HepG2 (cell line): Measurements from ENCODE around the gene AAGAB. TPM values are rescaled to one million over a fixed set of nuclear protein-coding genes. Genes with fewer than 3 reads are reported as not detected.

Experiments used
- CBX2 ChIP-seq, 2 experiments: fragments of 200-600 bp in 1 of 2; sonication (generic); formaldehyde crosslinking in 1 of 2; IDR thresholded peaks; 2 replicates each; pipeline versions ENCODE4 v1.7.0 to v1.8.1; 2018 to 2022; ENCODE audit warnings: low read depth in 2 of 2, low read length in 1 of 2, mild to moderate bottlenecking in 1 of 2, missing genetic modification reagents in 1 of 2
- CBX5 ChIP-seq: sonication (generic); formaldehyde crosslinking; IDR thresholded peaks from 2 replicates; pipeline ENCODE4 v1.4.0; 2020; ENCODE audit warnings: missing genetic modification reagents, borderline replicate concordance
- DNMT1 ChIP-seq: sonication (generic); formaldehyde crosslinking; IDR thresholded peaks from 2 replicates; pipeline ENCODE4 v1.5.1; 2020; ENCODE audit warnings: mild to moderate bottlenecking, missing genetic modification reagents
- ESRRA ChIP-seq: sonication (generic); formaldehyde crosslinking; IDR thresholded peaks from 2 replicates; pipeline ENCODE4 v1.5.1; 2020; ENCODE audit warnings: mild to moderate bottlenecking, low read depth, missing genetic modification reagents
- HDAC6 ChIP-seq: fragments of 200-600 bp; sonication (generic); IDR thresholded peaks from 2 replicates; pipeline ENCODE4 v1.7.0; 2017; ENCODE audit warnings: mild to moderate bottlenecking, antibody characterized with exemption, low read length, low read depth
- HMG20B ChIP-seq: conservative IDR thresholded peaks from 2 replicates; pipeline ENCODE4 v1.6.1; 2016; ENCODE audit warnings: missing genetic modification reagents, missing compliant biosample characterization
- KDM5B ChIP-seq: sonication (generic); formaldehyde crosslinking; IDR thresholded peaks from 2 replicates; pipeline ENCODE4 v1.4.0; 2020; ENCODE audit warnings: missing genetic modification reagents, mild to moderate bottlenecking, borderline replicate concordance
- KLF11 ChIP-seq: IDR thresholded peaks from 2 replicates; pipeline ENCODE4 v1.6.1; 2016; ENCODE audit warnings: missing compliant biosample characterization
- KLF6 ChIP-seq: IDR thresholded peaks from 2 replicates; pipeline ENCODE4 v1.8.0; 2016; ENCODE audit warnings: missing biosample characterization, missing genetic modification reagents
- NR2C2 ChIP-seq: sonication (generic); formaldehyde crosslinking; IDR thresholded peaks from 2 replicates; pipeline ENCODE4 v1.4.0; 2020; ENCODE audit warnings: missing genetic modification reagents, mild to moderate bottlenecking, moderate library complexity, borderline replicate concordance
- PPARG ChIP-seq: conservative IDR thresholded peaks from 2 replicates; pipeline ENCODE4 v1.6.1; 2016; ENCODE audit warnings: missing biosample characterization, missing genetic modification reagents
- SOX13 ChIP-seq, 3 experiments: fragments of 450-650 bp in 1 of 3; sonication (generic) in 1 of 3; formaldehyde crosslinking in 1 of 3; IDR thresholded peaks in 2 of 3; conservative IDR thresholded peaks in 1 of 3; 2 replicates each; pipeline versions ENCODE4 v1.5.0 to v1.6.1; 2016 to 2020; ENCODE audit warnings: antibody characterized with exemption in 1 of 3, mild to moderate bottlenecking in 1 of 3, missing compliant biosample characterization in 1 of 3, missing genetic modification reagents in 1 of 3, moderate library complexity in 1 of 3
- TAF1 ChIP-seq: sonication (generic); formaldehyde crosslinking; IDR thresholded peaks from 2 replicates; pipeline ENCODE4 v1.4.0; 2020; ENCODE audit warnings: missing genetic modification reagents
- TBP ChIP-seq: sonication (generic); formaldehyde crosslinking; IDR thresholded peaks from 2 replicates; pipeline ENCODE4 v1.5.0; 2020; ENCODE audit warnings: missing genetic modification reagents
- ZNF256 ChIP-seq: sonication (generic); formaldehyde crosslinking; conservative IDR thresholded peaks from 2 replicates; pipeline ENCODE4 v1.4.0; 2020; ENCODE audit warnings: missing genetic modification reagents
- ZNF280D ChIP-seq: sonication (generic); formaldehyde crosslinking; IDR thresholded peaks from 2 replicates; pipeline ENCODE4 v1.5.1; 2020; ENCODE audit warnings: mild to moderate bottlenecking, missing genetic modification reagents
- ZNF747 ChIP-seq: sonication (generic); formaldehyde crosslinking; IDR thresholded peaks from 2 replicates; pipeline ENCODE4 v1.8.1; 2023; ENCODE audit warnings: missing genetic modification reagents, mild to moderate bottlenecking, borderline replicate concordance
- ZNF749 ChIP-seq: sonication (generic); formaldehyde crosslinking; IDR thresholded peaks from 2 replicates; pipeline ENCODE4 v1.8.0; 2022; ENCODE audit warnings: mild to moderate bottlenecking, missing genetic modification reagents, moderate library complexity, borderline replicate concordance
- polyA plus RNA-seq, 8 experiments: library from polyadenylated mRNA; depleted of rRNA in 3 of 8; stranded (reverse) in 7 of 8; unstranded in 1 of 8; fragments of >200 nt; fragmentation: Illumina TruSeq in 4 of 8; extraction: Trizol in 4 of 8; gene quantifications; 2 replicates each; pipeline versions ENCODE4 v1.2.1 to v1.2.3, GENCODE V29; 2011 to 2016; ENCODE audit warnings: low read depth in 4 of 8, missing spikeins in 1 of 8, mixed read lengths in 1 of 8; ENCODE audit not compliant: insufficient read depth in 1 of 8
- total RNA-seq, 5 experiments: library from RNA; depleted of rRNA; stranded (reverse); fragments of >200 nt; fragmentation: Illumina TruSeq; extraction: Trizol; gene quantifications; 2 replicates each; pipeline ENCODE4 v1.2.3, GENCODE V29; 2016; ENCODE audit warnings: low read depth in 1 of 5
- TF ChIP-seq, protein P1 (sequence below): IDR thresholded peaks from 2 replicates; pipeline ENCODE4 v1.6.1; 2018; ENCODE audit warnings: missing genetic modification reagents, mild to moderate bottlenecking, missing compliant biosample characterization
- TF ChIP-seq, protein P2 (sequence below): IDR thresholded peaks from 2 replicates; pipeline ENCODE4 v1.6.1; 2016; ENCODE audit warnings: control low read depth
- TF ChIP-seq, protein P3 (sequence below): IDR thresholded peaks from 2 replicates; pipeline ENCODE4 v1.6.1; 2016; ENCODE audit warnings: missing compliant biosample characterization, missing genetic modification reagents, borderline replicate concordance

The AAGAB gene
- total and polyA plus RNA-seq, 2 of the 13 experiments (the other 11 are each of a cell fraction or from before 2014, with no cell fraction given): 8.0 to 34.9 TPM

GRCh38 chr15:67254238-67255175 is at the start of gene AAGAB, which contains the start of gene IQCH (continued):
- TF ChIP-seq ESRRA (CRISPR knock-in tag) (no peak), PPARG (CRISPR knock-in tag) (no peak), HDAC6 (no peak), ZNF747 (CRISPR knock-in tag) (peak; percentile 92; the same call in 1 of the 2 replicates), KLF11 (0 out of 2 replicates have a peak, but pooled peaks have one; percentile 33), TAF1 (CRISPR knock-in tag) (peak; percentile 94), KDM5B (CRISPR knock-in tag) (peak; percentile 86), HMG20B (CRISPR knock-in tag) (0 out of 2 replicates have a peak, but pooled peaks have one; percentile 11), NR2C2 (CRISPR knock-in tag) (peak; percentile 76), CBX5 (CRISPR knock-in tag) (peak; percentile 56; the same call in 1 of the 2 replicates), ZNF749 (CRISPR knock-in tag) (no peak), SOX13 (IDR thresholded peaks at IDR 0.05) (no peak), SOX13 (CRISPR knock-in tag; conservative IDR thresholded peaks at IDR 0.05 in 1 of 2, IDR thresholded peaks at IDR 0.05 in 1 of 2) (peak in 1 of 2 experiments; percentile 54; a peak in 1 of 4 replicates), TBP (CRISPR knock-in tag) (peak; percentile 92; the same call in 1 of the 2 replicates), DNMT1 (CRISPR knock-in tag) (no peak), KLF6 (peak; percentile 92), ZNF280D (CRISPR knock-in tag) (peak; percentile 71), ZNF256 (CRISPR knock-in tag) (no peak), CBX2 (IDR thresholded peaks at IDR 0.05; ENCODE audit: low read depth, low read length) (no peak), CBX2 (CRISPR knock-in tag; IDR thresholded peaks at IDR 0.05; ENCODE audit: low read depth) (no peak)
- TF ChIP-seq, protein P1, sequence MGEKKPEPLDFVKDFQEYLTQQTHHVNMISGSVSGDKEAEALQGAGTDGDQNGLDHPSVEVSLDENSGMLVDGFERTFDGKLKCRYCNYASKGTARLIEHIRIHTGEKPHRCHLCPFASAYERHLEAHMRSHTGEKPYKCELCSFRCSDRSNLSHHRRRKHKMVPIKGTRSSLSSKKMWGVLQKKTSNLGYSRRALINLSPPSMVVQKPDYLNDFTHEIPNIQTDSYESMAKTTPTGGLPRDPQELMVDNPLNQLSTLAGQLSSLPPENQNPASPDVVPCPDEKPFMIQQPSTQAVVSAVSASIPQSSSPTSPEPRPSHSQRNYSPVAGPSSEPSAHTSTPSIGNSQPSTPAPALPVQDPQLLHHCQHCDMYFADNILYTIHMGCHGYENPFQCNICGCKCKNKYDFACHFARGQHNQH (CRISPR knock-in tag): peak; percentile 98
- TF ChIP-seq, protein P2, sequence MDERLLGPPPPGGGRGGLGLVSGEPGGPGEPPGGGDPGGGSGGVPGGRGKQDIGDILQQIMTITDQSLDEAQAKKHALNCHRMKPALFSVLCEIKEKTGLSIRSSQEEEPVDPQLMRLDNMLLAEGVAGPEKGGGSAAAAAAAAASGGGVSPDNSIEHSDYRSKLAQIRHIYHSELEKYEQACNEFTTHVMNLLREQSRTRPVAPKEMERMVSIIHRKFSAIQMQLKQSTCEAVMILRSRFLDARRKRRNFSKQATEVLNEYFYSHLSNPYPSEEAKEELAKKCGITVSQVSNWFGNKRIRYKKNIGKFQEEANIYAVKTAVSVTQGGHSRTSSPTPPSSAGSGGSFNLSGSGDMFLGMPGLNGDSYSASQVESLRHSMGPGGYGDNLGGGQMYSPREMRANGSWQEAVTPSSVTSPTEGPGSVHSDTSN: no peak
- TF ChIP-seq, protein P3, sequence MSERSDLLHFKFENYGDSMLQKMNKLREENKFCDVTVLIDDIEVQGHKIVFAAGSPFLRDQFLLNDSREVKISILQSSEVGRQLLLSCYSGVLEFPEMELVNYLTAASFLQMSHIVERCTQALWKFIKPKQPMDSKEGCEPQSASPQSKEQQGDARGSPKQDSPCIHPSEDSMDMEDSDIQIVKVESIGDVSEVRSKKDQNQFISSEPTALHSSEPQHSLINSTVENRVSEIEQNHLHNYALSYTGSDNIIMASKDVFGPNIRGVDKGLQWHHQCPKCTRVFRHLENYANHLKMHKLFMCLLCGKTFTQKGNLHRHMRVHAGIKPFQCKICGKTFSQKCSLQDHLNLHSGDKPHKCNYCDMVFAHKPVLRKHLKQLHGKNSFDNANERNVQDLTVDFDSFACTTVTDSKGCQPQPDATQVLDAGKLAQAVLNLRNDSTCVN (CRISPR knock-in tag): peak; percentile 71; the same call in 1 of the 2 replicates
